Measurements from ENCODE around the gene SRSF4.
"Not testable (repeated sequence)": the region's sequence is repeated elsewhere in the genome, so short reads cannot be mapped to it uniquely, and the experiment has no call there.

SRSF4 gene

GRCh38 chr1:29162476-29163138 lies 19.1 kb downstream of the SRSF4 start:
- DNase-seq, result no peak

- DNase-seq, result no peak
These were observed 19.7 kb downstream of the SRSF4 start for GRCh38 chr1:29162025-29162424.

GRCh38 chr1:29159773-29160172 lies 21.9 kb downstream of the SRSF4 start:
- DNase-seq, result no peak

- no peak for DNase-seq
These were observed 24.5 kb downstream of the SRSF4 start for GRCh38 chr1:29157269-29157601.

- DNase-seq, result no peak
These were observed 25.0 kb downstream of the SRSF4 start for GRCh38 chr1:29156543-29157268.

GRCh38 chr1:29152046-29152805 lies 29.5 kb downstream of the SRSF4 start:
- no peak for DNase-seq

- not testable (repeated sequence) for DNase-seq
These were observed 31.4 kb downstream of the SRSF4 start for GRCh38 chr1:29150346-29150745.

GRCh38 chr1:29148656-29149491 lies 32.8 kb downstream of the SRSF4 start:
- DNase-seq, result no peak

GRCh38 chr1:29145739-29146437 lies 35.8 kb downstream of the SRSF4 start:
- DNase-seq, result no peak

GRCh38 chr1:29144178-29144577 lies 37.5 kb downstream of the SRSF4 start:
- no peak for DNase-seq

GRCh38 chr1:29142714-29143113 lies 39.0 kb downstream of the SRSF4 start:
- DNase-seq, result no peak

- no peak for DNase-seq
These were observed 45.2 kb downstream of the SRSF4 start for GRCh38 chr1:29136391-29136915.

- no peak for DNase-seq
These were observed 47.0 kb downstream of the SRSF4 start for GRCh38 chr1:29134695-29135028.

- DNase-seq, result no peak
These were observed 47.6 kb downstream of the SRSF4 start for GRCh38 chr1:29133861-29134694.

- not testable (repeated sequence) for DNase-seq
These were observed 50.6 kb downstream of the SRSF4 start for GRCh38 chr1:29131056-29131455.

GRCh38 chr1:29129916-29130315 lies 51.8 kb downstream of the SRSF4 start:
- DNase-seq, result no peak

GRCh38 chr1:29128739-29129138 lies 53.0 kb downstream of the SRSF4 start:
- no peak for DNase-seq

- no peak for DNase-seq
These were observed 55.5 kb downstream of the SRSF4 start for GRCh38 chr1:29126198-29126597.

- DNase-seq, result no peak
These were observed 55.9 kb downstream of the SRSF4 start for GRCh38 chr1:29125788-29126187.

GRCh38 chr1:29125237-29125641 lies 56.5 kb downstream of the SRSF4 start:
- DNase-seq, result no peak

Data from NCI-H510A treated with DMSO at 0.1 percent for 48 hours (cell line).